NCI-H2171 treated with DMSO at 0.1 percent for 48 hours (cell line): Measurements from ENCODE around the gene CCL5.
A peak's percentile ranks its signal among the peaks of the same experiment; 100 is the strongest.

Experiments
- DNase-seq: peaks from one replicate; lab custom pipeline; 2025; lab: John Stamatoyannopoulos, UW

The CCL5 gene

DNA sequence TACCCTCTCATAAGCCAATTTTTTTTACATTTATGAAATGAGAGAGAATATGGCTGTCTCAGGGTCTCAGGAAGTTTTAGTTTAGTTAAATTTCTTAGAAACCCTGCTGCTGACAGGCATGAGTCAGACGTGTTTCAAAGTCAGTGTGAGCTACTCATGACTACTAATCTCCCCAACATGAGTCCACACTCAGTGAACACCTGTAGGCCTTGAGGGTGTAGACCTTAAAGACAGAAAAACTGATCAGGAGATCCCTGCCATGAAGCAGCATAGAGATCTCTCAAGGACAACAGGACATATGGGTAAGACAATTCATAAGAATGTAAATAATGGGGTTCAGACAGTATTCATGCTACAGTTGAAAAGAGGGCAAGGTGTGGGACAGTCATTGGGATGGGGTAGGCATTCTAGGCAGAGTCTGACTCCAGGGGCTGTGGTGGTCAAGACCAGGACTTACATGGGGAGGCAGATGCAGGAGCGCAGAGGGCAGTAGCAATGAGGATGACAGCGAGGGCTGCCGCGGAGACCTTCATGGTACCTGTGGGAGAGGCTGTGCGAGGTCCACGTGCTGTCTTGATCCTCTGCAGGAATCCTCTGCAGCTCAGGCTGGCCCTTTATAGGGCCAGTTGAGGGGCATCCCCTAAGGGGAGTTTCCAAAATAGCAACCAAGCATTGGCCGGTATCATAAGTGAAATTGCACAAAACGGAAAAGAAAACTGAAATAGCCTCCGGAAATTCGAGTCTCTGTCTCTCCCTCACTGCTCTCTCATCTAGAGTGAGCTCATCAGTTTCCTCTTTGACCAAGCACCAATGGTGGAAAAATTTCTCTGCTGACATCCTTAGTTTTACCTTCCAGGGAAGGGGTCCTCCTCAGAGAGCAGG is at the start of gene CCL5:
TSS of gene CCL5 (minus strand) at position 588 of the 882 bp plus-strand sequence.
- DNase-seq, result no peak

GRCh38 chr17:35927714-35928113 is 47.6 kb upstream of the CCL5 start:
- no peak for DNase-seq

DNA sequence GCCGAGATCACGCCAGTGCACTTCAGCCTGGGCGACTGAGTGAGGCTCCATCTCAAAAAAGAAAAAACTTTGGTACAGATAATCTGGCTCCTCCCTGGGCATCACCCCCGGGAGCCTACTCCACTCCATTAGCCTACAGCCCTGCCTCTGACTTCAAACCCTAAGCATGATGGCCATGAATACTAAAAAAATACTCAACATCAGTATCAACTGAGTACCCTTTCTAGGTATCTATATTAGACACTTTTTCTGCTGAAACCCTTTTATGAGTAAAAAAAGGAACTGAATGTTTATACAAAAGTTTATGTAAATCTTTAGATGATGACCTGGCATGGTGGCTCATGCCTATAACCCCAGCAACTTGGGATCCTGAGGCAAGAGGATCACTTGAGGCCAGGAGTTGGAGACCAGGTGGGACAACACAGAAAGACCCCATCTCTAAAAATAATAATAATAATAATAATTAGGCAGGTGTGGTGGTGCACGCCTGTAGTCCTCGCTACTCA is 43.5 kb upstream of the CCL5 start:
- DNase-seq, result no peak

DNA sequence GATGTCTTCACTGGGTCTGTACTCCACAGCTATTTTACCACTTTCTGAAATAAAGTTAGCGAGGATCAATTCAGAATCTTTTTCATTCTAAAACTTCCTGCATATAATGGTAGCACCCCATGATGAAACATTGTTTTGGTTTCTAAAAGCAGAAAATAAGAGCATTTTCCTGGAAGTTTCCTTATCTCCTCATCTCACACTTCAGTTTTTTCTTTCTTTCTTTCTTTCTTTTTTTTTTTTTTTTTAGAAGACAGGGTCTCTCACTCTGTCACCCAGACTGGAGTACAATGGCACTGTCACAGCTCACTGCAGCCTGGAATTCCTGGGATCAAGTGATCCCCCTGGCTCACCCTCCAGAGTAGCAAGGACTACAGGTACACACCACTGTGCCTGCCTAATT is 40.1 kb upstream of the CCL5 start:
- DNase-seq, result no peak

DNA sequence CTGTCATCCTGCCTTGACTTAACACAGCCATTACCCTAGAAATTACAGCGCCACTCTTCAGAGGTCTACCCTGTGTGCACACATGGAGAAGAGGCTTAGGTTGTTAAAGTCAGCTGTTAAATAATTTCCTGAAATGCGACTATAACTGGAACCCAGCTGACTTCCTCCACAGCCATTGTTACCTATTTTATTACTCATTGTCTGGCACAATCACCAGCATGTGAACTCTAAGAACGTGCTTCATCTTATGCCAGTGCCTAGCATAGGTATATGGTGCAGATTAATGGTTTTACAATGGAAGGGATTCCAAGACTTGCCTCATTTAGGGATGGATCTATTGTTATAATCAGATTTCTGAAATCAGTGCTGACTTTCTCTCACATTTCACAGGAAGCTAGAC is 38.5 kb upstream of the CCL5 start:
- no peak for DNase-seq

GRCh38 chr17:35917519-35918213 is 37.5 kb upstream of the CCL5 start:
- DNase-seq, result no peak

GRCh38 chr17:35915153-35915964 is 35.2 kb upstream of the CCL5 start:
- no peak for DNase-seq

- DNase-seq, result no peak
Measured at GRCh38 chr17:35914354-35914753, 34.2 kb upstream of the CCL5 start.

GRCh38 chr17:35913609-35914008 is 33.4 kb upstream of the CCL5 start:
- no peak for DNase-seq

GRCh38 chr17:35912942-35913341 is 32.8 kb upstream of the CCL5 start:
- no peak for DNase-seq

DNA sequence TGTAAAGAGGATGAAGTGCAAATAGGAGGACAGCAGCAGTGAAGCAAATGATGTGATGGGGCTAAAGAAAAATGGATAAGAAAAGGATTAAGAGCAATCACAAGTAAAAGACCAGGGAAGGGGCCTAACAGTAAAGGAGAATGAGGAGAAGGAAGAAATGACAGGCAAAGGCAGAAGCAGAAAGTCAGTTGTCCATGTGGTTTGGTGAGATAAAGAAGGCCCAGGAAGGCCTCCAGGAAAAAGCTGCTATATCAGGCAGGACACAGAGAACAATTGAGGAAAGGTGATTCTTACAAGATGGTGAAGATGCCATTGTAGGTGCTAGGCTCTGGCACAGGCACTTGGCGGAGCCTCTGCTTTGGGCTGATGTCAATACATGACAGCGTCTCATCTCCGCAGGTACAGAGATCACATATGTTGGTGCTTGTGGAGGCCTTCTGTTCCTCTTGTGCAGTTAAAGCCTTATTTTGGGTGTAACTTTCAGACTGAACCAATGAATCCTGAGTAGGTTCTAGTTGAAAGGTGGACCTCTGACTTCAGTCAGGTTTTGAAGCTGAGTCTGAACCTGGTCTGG is 32.3 kb upstream of the CCL5 start:
- DNase-seq, result no peak

- DNase-seq, result no peak
Measured at GRCh38 chr17:35909408-35909807, 29.2 kb upstream of the CCL5 start.

DNA sequence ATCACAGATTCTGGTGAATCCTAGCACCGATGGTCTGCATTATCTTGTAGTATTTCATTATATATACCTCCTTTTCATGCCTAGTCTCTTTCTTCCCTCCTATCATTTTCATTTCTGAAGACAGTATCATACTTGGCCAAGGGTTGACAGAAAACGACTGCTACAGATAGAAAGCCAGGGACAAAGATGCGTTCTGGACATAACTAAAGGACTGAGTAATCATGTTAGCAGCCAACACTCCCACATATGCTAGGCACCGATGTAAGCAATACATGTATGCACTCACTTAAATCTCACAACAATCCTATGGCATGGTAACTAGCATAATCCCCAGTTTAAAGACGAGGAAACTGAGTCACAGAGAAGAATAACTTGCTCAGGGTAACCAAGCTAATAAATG is 27.5 kb upstream of the CCL5 start:
- DNase-seq, result no peak

- DNase-seq, result no peak
Measured at GRCh38 chr17:35906926-35907637, 26.9 kb upstream of the CCL5 start.

DNA sequence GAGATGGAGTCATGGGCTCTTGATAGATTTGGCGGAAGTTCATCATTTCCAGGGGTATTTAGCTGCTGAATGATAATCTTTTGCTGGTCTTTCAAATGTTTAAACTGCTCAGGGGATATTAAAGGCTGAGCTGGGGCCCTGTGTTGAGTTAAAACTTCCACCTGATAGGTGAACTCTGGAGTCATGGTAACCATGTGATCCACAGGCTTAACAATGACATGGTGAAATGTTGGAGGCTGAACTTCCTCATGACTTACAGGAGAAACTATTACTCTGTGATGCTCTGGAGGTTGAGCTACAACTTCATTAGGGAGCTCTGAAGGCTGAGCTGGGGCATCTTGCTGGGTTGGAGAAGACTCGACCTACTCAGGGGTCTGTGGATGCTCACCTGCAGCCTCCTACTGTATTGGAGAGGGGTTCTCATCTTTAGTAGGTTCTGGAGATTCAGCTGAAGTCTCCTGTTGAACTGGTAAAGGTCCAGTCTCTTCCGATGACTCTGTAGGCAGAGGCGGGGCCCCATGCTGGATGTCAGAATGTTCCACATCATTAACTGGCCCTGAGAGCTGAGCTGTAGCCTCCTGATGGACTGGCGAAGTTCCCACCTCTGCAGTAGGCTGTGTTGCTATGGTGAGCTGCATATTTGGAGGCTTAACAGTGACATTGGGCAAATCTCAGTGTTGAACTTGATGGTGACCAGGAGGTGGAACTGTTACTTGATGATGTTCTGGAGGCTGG is 26.2 kb upstream of the CCL5 start:
- no peak for DNase-seq

GRCh38 chr17:35903451-35903850 is 23.3 kb upstream of the CCL5 start:
- no peak for DNase-seq

DNA sequence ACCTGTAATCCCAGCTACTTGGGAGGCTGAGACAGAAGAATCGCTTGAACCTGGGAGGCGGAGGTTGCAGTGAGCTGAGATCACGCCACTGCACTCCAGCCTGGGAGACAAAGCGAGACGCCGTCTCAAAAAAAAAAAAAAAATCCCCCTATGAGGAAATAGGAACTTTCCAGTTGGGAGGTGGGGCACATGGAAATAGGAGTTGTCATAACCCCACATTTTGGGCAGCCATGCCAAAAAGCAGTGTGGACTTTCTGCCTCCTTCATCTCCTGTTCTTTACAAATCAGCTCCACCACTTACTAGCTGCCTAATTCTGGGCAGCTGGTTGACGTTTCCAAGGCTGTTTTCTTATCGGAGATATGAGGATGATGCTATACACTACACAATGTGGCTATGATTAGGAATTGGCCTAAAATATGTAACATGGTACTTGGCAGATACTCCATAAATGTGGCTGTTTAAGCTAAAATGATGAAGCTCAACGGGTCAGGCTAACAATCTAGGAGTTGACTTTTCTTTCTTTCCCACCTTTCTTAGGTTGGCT is 21.5 kb upstream of the CCL5 start:
- DNase-seq, result no peak

DNA sequence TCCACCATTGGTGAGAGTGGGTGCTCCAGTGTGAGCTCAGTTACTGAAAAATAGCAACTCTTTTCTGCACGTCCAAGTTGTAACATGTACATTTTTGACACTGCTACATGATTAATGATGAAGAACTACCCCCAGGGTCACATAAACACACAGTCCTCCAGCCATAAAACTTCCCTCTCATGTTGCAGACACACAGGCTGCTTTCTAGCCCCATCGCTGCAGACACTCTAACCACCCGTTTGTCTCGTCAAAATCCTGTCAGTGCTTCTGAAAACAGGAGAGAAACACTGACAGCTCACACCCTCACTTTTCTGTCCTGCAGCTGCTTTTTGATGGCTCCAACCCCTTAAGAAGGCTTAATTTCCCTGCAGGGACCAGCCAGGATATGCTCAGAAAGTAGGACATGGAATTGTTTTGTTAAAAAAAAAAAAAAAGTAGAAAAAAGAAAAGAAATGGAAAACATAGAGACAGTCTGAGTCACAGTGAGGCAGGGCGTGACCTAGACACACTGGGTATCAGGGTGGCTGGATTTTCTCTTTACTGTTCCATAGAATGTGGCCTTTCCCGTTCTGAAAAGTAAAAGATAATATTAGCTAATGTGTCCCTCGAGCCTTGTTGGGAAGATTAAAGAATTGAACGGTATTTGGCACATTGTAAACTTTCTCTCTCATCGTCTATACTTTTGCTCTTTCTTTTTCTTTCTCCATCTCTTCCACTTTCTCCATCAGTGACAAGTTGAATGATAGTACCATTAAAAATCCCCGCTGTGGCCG is 20.7 kb upstream of the CCL5 start:
- no peak for DNase-seq

DNA sequence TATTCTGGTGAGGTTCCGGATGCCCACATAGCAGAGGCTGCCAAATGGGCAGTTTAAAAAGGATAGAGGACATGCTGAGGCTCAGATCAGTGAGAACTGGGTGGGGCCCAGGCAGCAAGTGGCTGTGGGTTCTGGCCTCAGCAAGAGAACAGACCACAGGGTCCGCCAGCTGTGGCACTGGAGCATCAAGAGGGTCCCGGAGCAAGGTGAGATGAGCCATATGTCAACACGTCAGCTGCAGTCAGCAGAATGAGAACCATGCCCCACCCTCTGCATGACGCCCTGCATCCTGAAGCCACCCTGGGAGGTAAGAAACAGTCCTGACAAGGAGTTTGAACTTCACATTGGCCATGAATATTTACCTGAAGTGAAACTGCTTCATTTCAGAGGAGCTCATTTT is 20.1 kb upstream of the CCL5 start:
- DNase-seq, result peak; percentile 13
